BLaER1 treated with 17β-estradiol and CSF1 and Interleukin-3, amounts not matched to agents 10 nM and 100 nM (cell line): ENCODE data around the gene MAPK10.

Source experiments
- H3K27ac ChIP-seq, 11 experiments: shearing (Covaris generic); formaldehyde crosslinking; 2 replicates each; pipeline ENCODE4 v1.8.1; 2022
- H3K27me3 ChIP-seq, 11 experiments: shearing (Covaris generic); formaldehyde crosslinking; 2 replicates each; pipeline ENCODE4 v1.8.1; 2022
- H3K36me3 ChIP-seq, 11 experiments: shearing (Covaris generic); formaldehyde crosslinking; 2 replicates each; pipeline ENCODE4 v1.8.1; 2022
- H3K4me1 ChIP-seq, 10 experiments: shearing (Covaris generic); formaldehyde crosslinking; 2 replicates each; pipeline ENCODE4 v1.8.1; 2022
- H3K4me2 ChIP-seq, 11 experiments: shearing (Covaris generic); formaldehyde crosslinking; 2 replicates each; pipeline ENCODE4 v1.8.1; 2022
- H3K4me3 ChIP-seq, 10 experiments: shearing (Covaris generic); formaldehyde crosslinking; 2 replicates each; pipeline ENCODE4 v1.8.1; 2022
- H3K9ac ChIP-seq, 11 experiments: shearing (Covaris generic); formaldehyde crosslinking; 2 replicates each; pipeline ENCODE4 v1.8.1; 2022
- H3K9me3 ChIP-seq, 11 experiments: shearing (Covaris generic); formaldehyde crosslinking; replicated peaks in 1 of 11; 2 replicates each; pipeline ENCODE4 v1.8.1; 2022
- H4K20me1 ChIP-seq, 11 experiments: shearing (Covaris generic); formaldehyde crosslinking; 2 replicates each; pipeline ENCODE4 v1.8.1; 2022
- Cebpa-rat ChIP-seq, 11 experiments: shearing (Covaris generic); IDR thresholded peaks; 2 replicates each; pipeline ENCODE4 v1.8.1; 2022

Gene MAPK10

DNA sequence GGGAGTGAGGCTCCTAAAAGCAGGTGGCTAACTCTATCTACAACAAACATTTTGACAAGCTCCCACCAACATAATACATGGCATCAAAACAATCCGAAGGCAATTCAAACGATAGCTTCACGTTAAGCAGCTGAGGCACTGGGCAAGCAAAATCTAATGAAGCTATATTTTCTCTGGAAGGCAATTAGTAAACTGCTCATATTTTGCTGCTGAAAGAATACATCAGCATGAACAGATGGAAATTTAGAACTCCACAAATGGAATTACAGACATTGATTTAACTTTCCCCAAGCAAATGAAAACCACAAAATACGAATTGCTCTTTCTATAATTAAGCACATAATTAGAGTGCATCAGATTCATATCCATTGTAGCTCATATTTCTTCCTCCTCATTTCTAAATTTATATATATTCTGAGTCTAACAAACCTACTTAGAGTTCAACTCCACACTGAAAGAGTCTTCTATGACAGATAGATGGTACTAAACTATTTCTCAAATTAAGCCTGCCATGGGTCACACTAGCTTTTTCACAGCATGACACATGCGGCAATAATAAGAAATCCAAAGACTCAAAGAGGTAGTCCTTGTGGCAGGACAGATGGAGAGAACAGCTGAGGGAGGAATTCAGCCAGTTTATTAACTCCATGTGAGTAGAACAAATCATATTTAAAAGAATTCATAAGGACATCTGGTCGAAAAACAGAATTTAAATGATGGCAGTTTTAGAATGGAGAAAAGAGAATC is 305.4 kb downstream of the MAPK10 start:
- H3K4me1 ChIP-seq = peaks cover 0 to 13% (median 2%) of the 10 kb centered on the region in 10 experiments; a peak in 6 of 20 replicates
- no peak overlapping the region for H3K4me3 ChIP-seq
- no peaks in the 10 kb centered on the region for H3K36me3 ChIP-seq
- no peak overlapping the region for H3K4me2 ChIP-seq
- TF ChIP-seq Cebpa-rat (IDR thresholded peaks at IDR 0.05) = no peak
- no peaks in the 10 kb centered on the region for H3K9me3 ChIP-seq
- H3K27ac ChIP-seq = no peak overlapping the region
- H4K20me1 ChIP-seq = no peaks in the 10 kb centered on the region
- H3K9ac ChIP-seq = no peak overlapping the region
- H3K27me3 ChIP-seq = no peaks in the 10 kb centered on the region

- Histone ChIP-seq H3K4me1 (peaks cover 0 to 3% (median 0%) of the 10 kb centered on the region in 10 experiments; a peak in 5 of 20 replicates), H3K9ac (no peak overlapping the region)
Measured at GRCh38 chr4:86050496-86050895, 309.4 kb downstream of the MAPK10 start.

DNA sequence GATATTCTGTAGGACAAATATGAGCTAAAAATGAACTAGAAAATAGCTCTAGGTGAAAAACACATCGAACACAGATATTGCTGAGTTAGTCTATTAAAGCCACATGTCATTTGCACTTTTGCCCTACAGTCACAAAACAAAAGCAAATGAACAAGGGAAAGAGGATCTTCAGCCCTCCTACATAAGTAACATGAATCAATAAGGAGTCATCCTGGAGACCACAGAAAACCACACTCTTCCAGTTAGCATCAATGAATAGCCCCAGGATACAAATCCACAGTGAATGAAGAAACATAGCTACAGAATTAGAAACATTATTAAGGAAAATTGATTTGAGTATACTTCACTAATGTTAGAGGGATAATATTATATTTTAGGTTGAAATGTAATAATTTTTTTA is 311.4 kb downstream of the MAPK10 start:
- Histone ChIP-seq H3K4me2 (no peak overlapping the region), H3K9me3 (no peaks in the 10 kb centered on the region), H3K36me3 (no peaks in the 10 kb centered on the region), H3K27me3 (no peaks in the 10 kb centered on the region), H3K4me3 (no peak overlapping the region), H3K4me1 (no peaks in the 10 kb centered on the region), H3K27ac (no peak overlapping the region), H4K20me1 (no peaks in the 10 kb centered on the region), H3K9ac (no peak overlapping the region)
- no peak for TF ChIP-seq Cebpa-rat (IDR thresholded peaks at IDR 0.05)

More at GRCh38 chr4:86050496-86050895, 309.4 kb downstream of the MAPK10 start:
- no peaks in the 10 kb centered on the region for H3K27me3 ChIP-seq
- TF ChIP-seq Cebpa-rat (IDR thresholded peaks at IDR 0.05) = no peak
- no peak overlapping the region for H3K4me2 ChIP-seq
- H3K9me3 ChIP-seq = no peaks in the 10 kb centered on the region
- H4K20me1 ChIP-seq = no peaks in the 10 kb centered on the region
- H3K4me3 ChIP-seq = no peak overlapping the region
- no peak overlapping the region for H3K27ac ChIP-seq
- H3K36me3 ChIP-seq = no peaks in the 10 kb centered on the region

DNA sequence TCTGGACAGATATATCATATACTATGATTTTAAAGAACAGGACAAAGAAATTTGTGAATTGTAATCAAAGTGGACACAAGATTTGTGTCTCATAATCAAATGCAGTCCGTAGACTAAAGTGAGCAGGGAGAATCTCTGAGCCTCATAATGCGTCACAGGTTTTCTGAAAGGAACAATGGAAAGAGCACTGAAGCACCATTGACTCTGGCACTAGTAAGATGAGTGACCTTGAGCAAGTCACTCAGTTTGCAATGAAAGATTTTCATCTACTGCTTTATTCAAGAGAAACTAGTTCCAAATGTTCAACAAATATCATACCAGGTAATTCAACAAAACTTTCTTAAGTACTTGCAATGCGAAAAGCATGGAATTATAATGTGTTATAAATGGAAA is 315.3 kb downstream of the MAPK10 start:
- Histone ChIP-seq H3K27me3 (no peaks in the 10 kb centered on the region), H3K36me3 (no peaks in the 10 kb centered on the region), H3K4me3 (no peak overlapping the region), H4K20me1 (no peaks in the 10 kb centered on the region), H3K4me1 (no peaks in the 10 kb centered on the region), H3K9me3 (peaks cover 0 to 6% (median 0%) of the 10 kb centered on the region in 11 experiments; a peak in 3 of 22 replicates), H3K4me2 (no peak overlapping the region), H3K27ac (no peak overlapping the region), H3K9ac (no peak overlapping the region)
- no peak for TF ChIP-seq Cebpa-rat (IDR thresholded peaks at IDR 0.05)

- Histone ChIP-seq H4K20me1 (no peaks in the 10 kb centered on the region), H3K4me3 (no peak overlapping the region), H3K9ac (no peak overlapping the region), H3K36me3 (no peaks in the 10 kb centered on the region), H3K27ac (no peak overlapping the region), H3K27me3 (no peaks in the 10 kb centered on the region), H3K9me3 (peaks cover 0 to 6% (median 0%) of the 10 kb centered on the region in 11 experiments; a peak in 3 of 22 replicates), H3K4me2 (peak overlapping the region in 2 of 11 experiments; percentile 35 to 36; a peak in 2 of 22 replicates), H3K4me1 (no peaks in the 10 kb centered on the region)
- TF ChIP-seq Cebpa-rat (IDR thresholded peaks at IDR 0.05) = no peak
Measured at GRCh38 chr4:86043755-86044592, 315.9 kb downstream of the MAPK10 start.

GRCh38 chr4:86038037-86038436 is 321.8 kb downstream of the MAPK10 start:
- Histone ChIP-seq H3K9me3 (peaks cover 0 to 6% (median 0%) of the 10 kb centered on the region in 11 experiments; a peak in 3 of 22 replicates), H3K36me3 (no peaks in the 10 kb centered on the region), H3K4me1 (peaks cover 22 to 30% (median 26%) of the 10 kb centered on the region in 10 experiments), H3K27me3 (no peaks in the 10 kb centered on the region), H3K4me2 (no peak overlapping the region), H3K9ac (no peak overlapping the region), H3K27ac (no peak overlapping the region), H3K4me3 (no peak overlapping the region), H4K20me1 (no peaks in the 10 kb centered on the region)
- TF ChIP-seq Cebpa-rat (IDR thresholded peaks at IDR 0.05) = no peak

GRCh38 chr4:86036736-86037135 is 323.1 kb downstream of the MAPK10 start:
- Histone ChIP-seq H3K4me1 (peaks cover 35 to 43% (median 39%) of the 10 kb centered on the region in 10 experiments), H3K4me3 (no peak overlapping the region; a peak in 1 of 20 replicates), H3K27me3 (no peaks in the 10 kb centered on the region), H3K9ac (no peak overlapping the region), H4K20me1 (no peaks in the 10 kb centered on the region), H3K36me3 (no peaks in the 10 kb centered on the region), H3K9me3 (peaks cover 0 to 6% (median 0%) of the 10 kb centered on the region in 11 experiments; a peak in 3 of 22 replicates), H3K4me2 (peak overlapping the region; percentile 22 to 70 (median 49); a peak in 20 of 22 replicates), H3K27ac (peak overlapping the region in 3 of 11 experiments; percentile 15 to 64 (median 30); a peak in 1 of 22 replicates)
- no peak for TF ChIP-seq Cebpa-rat (IDR thresholded peaks at IDR 0.05)

- no peak overlapping the region for H3K4me3 ChIP-seq
- H3K4me1 ChIP-seq = peaks cover 35 to 45% (median 40%) of the 10 kb centered on the region in 10 experiments
- H3K36me3 ChIP-seq = no peaks in the 10 kb centered on the region
- no peaks in the 10 kb centered on the region for H3K9me3 ChIP-seq
- no peak for TF ChIP-seq Cebpa-rat (IDR thresholded peaks at IDR 0.05)
- no peaks in the 10 kb centered on the region for H4K20me1 ChIP-seq
- no peak overlapping the region for H3K9ac ChIP-seq
- no peaks in the 10 kb centered on the region for H3K27me3 ChIP-seq
- H3K4me2 ChIP-seq = peak overlapping the region in 6 of 11 experiments; percentile 15 to 70 (median 59); a peak in 10 of 22 replicates
- H3K27ac ChIP-seq = peak overlapping the region in 1 of 11 experiments; percentile 64; a peak in 2 of 22 replicates
Measured at GRCh38 chr4:86035688-86036087, 324.2 kb downstream of the MAPK10 start.

GRCh38 chr4:86034616-86035015 is 325.2 kb downstream of the MAPK10 start:
- no peaks in the 10 kb centered on the region for H4K20me1 ChIP-seq
- H3K27ac ChIP-seq = no peak overlapping the region
- H3K9ac ChIP-seq = no peak overlapping the region
- no peaks in the 10 kb centered on the region for H3K9me3 ChIP-seq
- no peak for TF ChIP-seq Cebpa-rat (IDR thresholded peaks at IDR 0.05)
- peaks cover 35 to 45% (median 40%) of the 10 kb centered on the region in 10 experiments for H3K4me1 ChIP-seq
- H3K4me3 ChIP-seq = no peak overlapping the region
- no peaks in the 10 kb centered on the region for H3K27me3 ChIP-seq
- H3K36me3 ChIP-seq = no peaks in the 10 kb centered on the region
- no peak overlapping the region for H3K4me2 ChIP-seq
